ENCODE results near the gene RASGRP4. TPM values are rescaled to one million over a fixed set of nuclear protein-coding genes. Genes with fewer than 3 reads are reported as not detected.

RASGRP4 gene
- total RNA-seq, 4 donors from 2014 or later, result 3.2 to 7.8 (median 4.4) TPM

- Histone ChIP-seq H3K27me3 (peaks cover 0 to 39% (median 0%) of the 10 kb centered on the region in 4 donors), H3K36me3 (no peaks in the 10 kb centered on the region), H3K4me1 (no peaks in the 10 kb centered on the region), H3K27ac (replicated peaks in 1 of 4) (no peak overlapping the region), H3K4me3 (no peak overlapping the region), H3K9me3 (no peaks in the 10 kb centered on the region)
- WGBS, result 89% methylated on average over 7 of the region's 9 CpGs
- DNase-seq (ENCODE audit: extremely low spot score), result no peak
- no peak for TF ChIP-seq POLR2A (IDR thresholded peaks at IDR 0.05; ENCODE audit: low read depth)
- no peak for TF ChIP-seq EP300 (IDR thresholded peaks at IDR 0.05)
- TF ChIP-seq POLR2AphosphoS5 (IDR thresholded peaks at IDR 0.05), result no peak
- TF ChIP-seq CTCF (IDR thresholded peaks at IDR 0.05), result no peak
- intact Hi-C loops (cut with DNase I), result no loop called here
Observed at GRCh38 chr19:38442736-38443135, 16.7 kb upstream of the RASGRP4 start.

GRCh38 chr19:38441657-38442348 lies 15.8 kb upstream of the RASGRP4 start:
- TF ChIP-seq POLR2A (IDR thresholded peaks at IDR 0.05; ENCODE audit: low read depth), result no peak
- TF ChIP-seq EP300 (IDR thresholded peaks at IDR 0.05), result no peak
- TF ChIP-seq CTCF (IDR thresholded peaks at IDR 0.05), result no peak
- no peak for TF ChIP-seq POLR2AphosphoS5 (IDR thresholded peaks at IDR 0.05)
- H3K27ac ChIP-seq (replicated peaks in 1 of 4), result no peak overlapping the region
- WGBS, result 45% methylated on average over 7 of the region's 7 CpGs
- H3K27me3 ChIP-seq, result peaks cover 0 to 45% (median 0%) of the 10 kb centered on the region in 4 donors
- intact Hi-C loops (cut with DNase I), result no loop called here
- no peaks in the 10 kb centered on the region for H3K36me3 ChIP-seq
- H3K9me3 ChIP-seq, result no peaks in the 10 kb centered on the region
- no peak for DNase-seq (ENCODE audit: extremely low spot score)
- H3K4me3 ChIP-seq, result no peak overlapping the region
- H3K4me1 ChIP-seq, result no peaks in the 10 kb centered on the region

- Histone ChIP-seq H3K4me3 (no peak overlapping the region), H3K27ac (replicated peaks in 1 of 4) (no peak overlapping the region), H3K27me3 (peaks cover 0 to 50% (median 0%) of the 10 kb centered on the region in 4 donors), H3K36me3 (no peaks in the 10 kb centered on the region), H3K9me3 (no peaks in the 10 kb centered on the region), H3K4me1 (no peaks in the 10 kb centered on the region)
- 76% methylated on average over 9 of the region's 14 CpGs for WGBS
- TF ChIP-seq EP300 (IDR thresholded peaks at IDR 0.05) (no peak), POLR2A (IDR thresholded peaks at IDR 0.05; ENCODE audit: low read depth) (no peak), CTCF (IDR thresholded peaks at IDR 0.05) (no peak), POLR2AphosphoS5 (IDR thresholded peaks at IDR 0.05) (no peak)
- no peak for DNase-seq (ENCODE audit: extremely low spot score)
- intact Hi-C loops (cut with DNase I), result no loop called here
Observed at GRCh38 chr19:38440592-38440991, 14.6 kb upstream of the RASGRP4 start.

GRCh38 chr19:38437917-38438316 lies 11.9 kb upstream of the RASGRP4 start:
- H3K4me3 ChIP-seq, result no peak overlapping the region
- intact Hi-C loops (cut with DNase I), result no loop called here
- no peak overlapping the region for H3K27ac ChIP-seq (replicated peaks in 1 of 4)
- 76% methylated on average over 2 of the region's 2 CpGs for WGBS
- TF ChIP-seq EP300 (IDR thresholded peaks at IDR 0.05), result no peak
- no peak for TF ChIP-seq CTCF (IDR thresholded peaks at IDR 0.05)
- TF ChIP-seq POLR2AphosphoS5 (IDR thresholded peaks at IDR 0.05), result no peak
- no peak for TF ChIP-seq POLR2A (IDR thresholded peaks at IDR 0.05; ENCODE audit: low read depth)
- H3K4me1 ChIP-seq, result peaks cover 0 to 9% (median 8%) of the 10 kb centered on the region in 4 donors
- H3K9me3 ChIP-seq, result no peaks in the 10 kb centered on the region
- peaks cover 0 to 76% (median 9%) of the 10 kb centered on the region in 4 donors for H3K27me3 ChIP-seq
- no peak for DNase-seq (ENCODE audit: extremely low spot score)
- no peaks in the 10 kb centered on the region for H3K36me3 ChIP-seq

All from esophagus muscularis mucosa (tissue), 4 donors.